Spleen (tissue), 11 donors: ENCODE results near the gene SEPTIN1. TPM values are rescaled to one million over a fixed set of nuclear protein-coding genes. Genes with fewer than 3 reads are reported as not detected.

Source experiments
- DNase-seq: peaks from one replicate; pipeline ENCODE4 v3.0.0-alpha.2; 2020
- H3K27ac ChIP-seq, 8 donors: fragments of 200-600 bp; sonication (generic) in 7 of 8; 1 replicate in 4 of 8; 2 replicates in 4 of 8; pipeline versions ENCODE4 v1.5.0 to v1.8.0; 2016 to 2021; ENCODE audit warnings: inconsistent platforms in 4 of 8, mild to moderate bottlenecking in 4 of 8, moderate library complexity in 1 of 8
- H3K27me3 ChIP-seq, 7 donors: fragments of 200-600 bp; sonication (generic) in 6 of 7; replicated peaks in 1 of 7; 1 replicate in 4 of 7; 2 replicates in 3 of 7; pipeline versions ENCODE4 v1.5.0 to v1.8.0; 2016 to 2021; ENCODE audit warnings: inconsistent platforms in 3 of 7, mild to moderate bottlenecking in 1 of 7
- H3K36me3 ChIP-seq, 6 donors: fragments of 200-600 bp; sonication (generic) in 5 of 6; 1 replicate in 4 of 6; 2 replicates in 2 of 6; pipeline versions ENCODE4 v1.5.0 to v1.8.0; 2016 to 2021; ENCODE audit warnings: inconsistent platforms in 2 of 6
- H3K4me1 ChIP-seq, 6 donors: fragments of 200-600 bp; sonication (generic) in 5 of 6; 1 replicate in 3 of 6; 2 replicates in 3 of 6; pipeline versions ENCODE4 v1.5.0 to v1.8.0; 2016 to 2021; ENCODE audit warnings: inconsistent platforms in 3 of 6
- H3K4me3 ChIP-seq, 8 donors: fragments of 200-600 bp; sonication (generic) in 7 of 8; 1 replicate in 4 of 8; 2 replicates in 4 of 8; pipeline versions ENCODE4 v1.5.0 to v1.8.0; 2016 to 2021; ENCODE audit warnings: inconsistent platforms in 4 of 8, mild to moderate bottlenecking in 4 of 8, moderate library complexity in 2 of 8
- H3K9me3 ChIP-seq, 8 donors: fragments of 200-600 bp; sonication (generic) in 7 of 8; 1 replicate in 4 of 8; 2 replicates in 4 of 8; pipeline versions ENCODE4 v1.5.0 to v1.8.0; 2016 to 2021; ENCODE audit warnings: inconsistent platforms in 4 of 8
- CTCF ChIP-seq, 11 experiments: fragments of 200-600 bp in 7 of 11; fragments of 450-650 bp in 4 of 11; sonication (generic) in 4 of 11; IDR thresholded peaks in 8 of 11; conservative IDR thresholded peaks in 3 of 11; 1 replicate in 7 of 11; 2 replicates in 4 of 11; pipeline versions ENCODE4 v1.4.0 to v1.8.0; 2016 to 2021; ENCODE audit warnings: antibody characterized with exemption in 11 of 11, inconsistent platforms in 4 of 11, mild to moderate bottlenecking in 1 of 11
- POLR2A ChIP-seq, 3 donors: fragments of 450-650 bp; IDR thresholded peaks; one replicate each; pipeline ENCODE4 v1.5.1; 2017; ENCODE audit warnings: antibody characterized with exemption in 3 of 3, mild to moderate bottlenecking in 1 of 3
- POLR2AphosphoS5 ChIP-seq, 3 donors: sonication (generic); formaldehyde crosslinking; IDR thresholded peaks; one replicate each; pipeline ENCODE4 v1.5.1; 2017; ENCODE audit warnings: antibody characterized with exemption in 3 of 3
- WGBS, 5 donors: extraction: QIAGEN DNeasy Blood & Tissue Kit in 3 of 5; methylation state at CpG; one replicate each; pipeline versions ENCODE4 v1.1.5 to v1.1.7; 2013 to 2018; 5-methylcytosine and 5-hydroxymethylcytosine counted together
- intact Hi-C: fragments of 100-400 bp; cut with DNase I; formaldehyde crosslinking; loops from one replicate; pipeline ENCODE4 v1.15.0; 2023; ENCODE audit warnings: low total_unique reads
- polyA plus RNA-seq, 3 donors: library from polyadenylated mRNA; stranded (reverse); fragments of 200-250 nt; gene quantifications; one replicate each; pipeline ENCODE4 v1.2.1, GENCODE V29; 2013
- total RNA-seq, 7 donors: library from RNA; depleted of rRNA in 3 of 7; stranded (reverse); fragments of >200 nt in 3 of 7; fragmentation: NEBNext Ultra II Directional in 4 of 7; extraction: Animal tissue kit (Norgen Biotek cat#: 25700) in 4 of 7; gene quantifications; one replicate each; pipeline versions ENCODE4 v1.1.0 to v1.2.1, GENCODE V29; 2016 to 2021
- donor health status: healthy with polysubstance abuse.
- donor health status: DM: no; HTN: no; CAD: no; lungs with moderate emphysema.
- donor health status: DM: no; HTN: no; CAD: no.
- donor health status: Bipolar disorder and iron deficiency.
- donor health status: healthy.
- donor health status: DM: no; HTN: no; CAD: no.
- donor health status: DM: yes; HTN: yes; CAD: no.

The SEPTIN1 gene
- total and polyA plus RNA-seq, 10 donors = 38.5 to 199 (median 84.2) TPM

GRCh38 chr16:30399435-30400186, 17.2 kb upstream of the SEPTIN1 start:
- 17 to 27% (median 18%) methylated on average over 7 to 12 of the region's 12 CpGs for WGBS, 5 donors
- TF ChIP-seq POLR2AphosphoS5 (IDR thresholded peaks at IDR 0.05) = no peak
- TF ChIP-seq CTCF (IDR thresholded peaks at IDR 0.05 in 8 of 11, conservative IDR thresholded peaks at IDR 0.05 in 3 of 11) = no peak
- TF ChIP-seq POLR2A (IDR thresholded peaks at IDR 0.05) = no peak
- Histone ChIP-seq H3K4me3 (peak overlapping the region; percentile 54 to 73 (median 60)), H3K36me3 (peaks cover 0 to 20% (median 13%) of the 10 kb centered on the region in 6 donors), H3K9me3 (no peaks in the 10 kb centered on the region), H3K27ac (peak overlapping the region; percentile 48 to 85 (median 81)), H3K4me1 (peaks cover 10 to 77% (median 50%) of the 10 kb centered on the region in 6 donors), H3K27me3 (no peaks in the 10 kb centered on the region)
- intact Hi-C loops = loop anchor here (5.0 kb wide), 1 partner anchor 47 kb away; no protein-coding TSS in a partner anchor
- DNase-seq = no peak

DNA sequence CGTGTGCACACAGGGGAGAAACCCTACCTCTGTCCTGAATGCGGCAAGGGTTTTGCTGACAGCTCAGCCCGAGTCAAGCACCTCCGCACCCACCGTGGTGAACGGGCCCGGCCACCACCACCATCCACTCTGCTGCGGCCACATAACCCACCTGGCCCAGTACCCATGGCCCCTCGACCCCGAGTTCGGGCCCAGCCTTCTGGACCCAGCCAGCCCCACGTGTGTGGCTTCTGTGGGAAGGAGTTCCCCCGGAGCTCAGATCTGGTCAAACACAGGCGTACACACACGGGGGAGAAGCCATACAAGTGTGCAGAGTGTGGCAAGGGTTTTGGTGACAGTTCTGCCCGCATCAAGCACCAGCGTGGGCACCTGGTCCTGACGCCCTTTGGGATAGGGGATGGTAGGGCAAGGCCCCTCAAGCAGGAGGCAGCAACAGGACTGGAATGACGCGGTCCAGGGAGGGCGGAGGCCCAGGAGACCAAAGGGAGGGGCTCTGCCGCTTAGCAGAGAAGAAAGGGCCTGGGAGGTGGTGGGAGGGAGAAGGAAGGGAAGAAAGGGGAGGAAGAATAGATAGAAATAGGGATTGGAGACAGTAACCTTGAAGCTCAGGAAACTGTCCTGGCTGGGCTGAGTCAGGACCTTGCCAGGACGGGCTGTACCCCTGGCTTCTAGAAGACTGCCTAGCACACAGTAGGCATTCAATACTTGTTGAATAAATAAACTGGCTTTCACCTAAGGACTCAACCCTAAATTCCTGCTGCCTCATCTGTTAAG, 16.5 kb upstream of the SEPTIN1 start:
- H3K27ac ChIP-seq = peak overlapping the region in 1 of 8 donors; percentile 83
- peaks cover 10 to 84% (median 52%) of the 10 kb centered on the region in 6 donors for H3K4me1 ChIP-seq
- intact Hi-C loops = no loop called here
- TF ChIP-seq POLR2A (IDR thresholded peaks at IDR 0.05) (no peak), POLR2AphosphoS5 (IDR thresholded peaks at IDR 0.05) (no peak), CTCF (IDR thresholded peaks at IDR 0.05 in 8 of 11, conservative IDR thresholded peaks at IDR 0.05 in 3 of 11) (no peak)
- 69 to 85% (median 82%) methylated on average over 14 to 23 of the region's 23 CpGs for WGBS, 5 donors
- no peak overlapping the region for H3K4me3 ChIP-seq
- H3K36me3 ChIP-seq = peaks cover 0 to 20% (median 13%) of the 10 kb centered on the region in 6 donors
- H3K9me3 ChIP-seq = no peaks in the 10 kb centered on the region
- DNase-seq = no peak
- H3K27me3 ChIP-seq = no peaks in the 10 kb centered on the region

GRCh38 chr16:30397776-30398660, 15.7 kb upstream of the SEPTIN1 start:
- no peaks in the 10 kb centered on the region for H3K9me3 ChIP-seq
- WGBS, 5 donors = 88 to 94% (median 90%) methylated on average over 25 to 42 of the region's 42 CpGs
- intact Hi-C loops = no loop called here
- H3K36me3 ChIP-seq = peaks cover 0 to 20% (median 13%) of the 10 kb centered on the region in 6 donors
- H3K27ac ChIP-seq = no peak overlapping the region
- peaks cover 10 to 80% (median 52%) of the 10 kb centered on the region in 6 donors for H3K4me1 ChIP-seq
- TF ChIP-seq POLR2AphosphoS5 (IDR thresholded peaks at IDR 0.05) (no peak), POLR2A (IDR thresholded peaks at IDR 0.05) (no peak), CTCF (IDR thresholded peaks at IDR 0.05 in 8 of 11, conservative IDR thresholded peaks at IDR 0.05 in 3 of 11) (no peak)
- H3K27me3 ChIP-seq = no peaks in the 10 kb centered on the region
- DNase-seq = peak; percentile 76
- H3K4me3 ChIP-seq = no peak overlapping the region
